HG03066 (cell line): ENCODE measurements around the gene KIF5C.
"Not testable (repeated sequence)": the region's sequence is repeated elsewhere in the genome, so short reads cannot be mapped to it uniquely, and the experiment has no call there.

ENCODE experiments used
- ATAC-seq: cut with Tn5 transposase; IDR thresholded peaks from one replicate; pipeline ENCODE4 v1.9.1; 2021; ENCODE audit warnings: low read depth; ENCODE audit not compliant: unreplicated experiment

Gene KIF5C

DNA sequence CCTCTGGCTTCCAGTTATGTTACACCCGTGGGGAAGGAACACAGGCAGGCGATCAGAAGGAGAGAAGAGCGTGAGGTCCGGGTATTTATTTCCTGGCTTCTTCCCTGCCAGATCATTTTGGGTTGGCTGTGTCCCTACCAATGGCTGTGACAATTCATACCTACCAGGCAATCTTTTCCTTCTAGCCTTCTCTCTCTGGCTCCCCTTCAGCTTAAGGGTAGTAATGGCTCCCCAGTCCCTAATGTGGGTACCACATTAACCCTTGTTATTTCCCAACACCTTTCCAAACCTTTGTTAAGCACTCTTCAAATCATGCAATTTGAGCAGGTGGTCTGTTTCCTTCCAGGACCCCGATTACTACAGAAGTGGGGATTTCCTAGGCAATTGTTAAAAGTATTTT lies 84.7 kb downstream of the KIF5C start:
- ATAC-seq = no peak

DNA sequence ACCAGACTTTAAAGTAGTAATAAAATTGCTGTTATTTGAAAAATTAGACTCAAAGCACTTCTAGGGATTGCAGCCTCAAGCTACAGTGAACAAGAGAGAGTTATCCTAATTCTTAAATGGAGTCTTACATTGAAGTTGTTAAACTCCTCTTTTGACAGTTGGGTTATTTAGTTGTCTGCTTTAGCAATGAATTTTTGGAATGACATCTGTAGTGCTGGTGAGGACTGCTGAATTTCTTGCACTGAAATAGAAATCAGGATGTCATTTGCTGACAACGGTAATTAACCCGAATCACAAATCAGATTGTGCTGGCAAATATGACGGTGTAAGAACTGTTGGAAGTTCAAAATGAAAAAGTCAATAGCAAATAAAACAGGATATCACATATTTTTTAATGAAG lies 85.5 kb downstream of the KIF5C start:
- no peak for ATAC-seq

DNA sequence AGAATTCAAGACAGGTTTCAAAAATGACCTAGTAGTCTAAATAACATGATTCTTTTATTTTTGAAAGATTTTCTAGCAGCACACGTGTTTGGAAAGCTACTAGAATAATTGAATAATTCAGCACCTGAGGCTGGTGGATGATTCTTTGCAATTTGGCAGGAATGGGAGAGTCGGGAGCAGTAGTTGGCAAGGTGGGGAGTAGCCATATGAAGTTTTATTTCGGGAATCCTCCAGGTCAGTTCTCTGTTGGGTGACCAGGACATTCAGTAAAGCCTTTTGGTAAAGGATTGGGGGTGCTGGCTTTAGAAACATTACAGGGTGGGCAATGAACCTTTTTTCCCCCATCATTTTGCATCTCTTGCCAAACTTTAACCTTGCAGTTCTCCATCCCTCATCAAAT lies 88.4 kb downstream of the KIF5C start:
- no peak for ATAC-seq

DNA sequence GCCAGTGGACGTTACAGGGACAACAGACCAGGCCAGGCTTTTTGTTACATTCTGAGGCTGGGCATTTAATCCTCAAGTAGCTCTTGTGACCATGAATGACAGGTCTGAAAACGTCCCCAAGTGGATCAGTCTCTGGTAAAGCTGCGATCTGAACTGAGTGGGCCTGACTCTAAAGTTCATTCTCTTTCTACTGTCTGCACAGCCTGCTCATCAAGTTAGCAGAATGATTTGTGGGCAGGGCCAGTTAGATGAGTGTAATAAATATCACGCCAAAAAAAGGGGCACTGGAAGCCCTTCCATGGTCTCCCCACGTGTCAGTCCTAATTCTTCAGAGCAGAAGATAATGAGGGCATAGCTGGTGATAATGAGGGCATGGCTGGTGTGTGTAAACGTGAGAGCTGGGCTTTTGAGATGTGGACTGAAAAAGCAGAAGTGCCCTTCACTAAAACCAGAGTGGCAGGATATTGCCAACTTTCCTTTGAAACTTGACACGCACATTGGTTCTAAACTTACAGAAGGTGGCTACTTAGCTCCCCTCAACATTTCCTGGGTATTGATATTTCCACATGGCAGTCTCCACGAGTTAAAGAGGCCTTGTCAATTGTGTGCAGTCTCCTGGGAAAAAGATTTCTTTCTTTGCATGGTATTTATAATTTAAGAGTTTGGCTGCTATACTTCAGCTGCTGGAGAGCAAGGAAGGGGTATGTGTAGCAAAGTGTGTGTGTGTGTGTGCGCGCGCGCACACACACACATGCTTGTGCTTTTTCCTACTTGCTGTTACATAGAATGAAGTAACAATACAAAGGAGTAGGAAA lies 90.8 kb downstream of the KIF5C start:
- ATAC-seq = no peak

DNA sequence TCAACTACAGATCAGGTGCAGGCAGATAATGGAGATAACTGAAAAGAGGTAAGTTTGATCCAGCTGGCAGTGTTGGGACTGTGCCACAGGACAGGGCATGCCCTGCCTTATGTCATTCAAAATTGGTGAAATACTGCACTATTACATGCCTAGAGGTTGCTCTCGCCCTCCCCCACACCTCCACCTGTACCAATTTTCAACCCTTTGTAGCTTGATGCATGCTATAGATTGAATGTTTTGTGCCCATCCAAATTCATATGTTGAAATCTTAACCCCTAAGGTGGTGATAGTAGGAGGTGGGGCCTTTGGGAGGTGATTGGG lies 91.4 kb downstream of the KIF5C start:
- ATAC-seq = no peak

DNA sequence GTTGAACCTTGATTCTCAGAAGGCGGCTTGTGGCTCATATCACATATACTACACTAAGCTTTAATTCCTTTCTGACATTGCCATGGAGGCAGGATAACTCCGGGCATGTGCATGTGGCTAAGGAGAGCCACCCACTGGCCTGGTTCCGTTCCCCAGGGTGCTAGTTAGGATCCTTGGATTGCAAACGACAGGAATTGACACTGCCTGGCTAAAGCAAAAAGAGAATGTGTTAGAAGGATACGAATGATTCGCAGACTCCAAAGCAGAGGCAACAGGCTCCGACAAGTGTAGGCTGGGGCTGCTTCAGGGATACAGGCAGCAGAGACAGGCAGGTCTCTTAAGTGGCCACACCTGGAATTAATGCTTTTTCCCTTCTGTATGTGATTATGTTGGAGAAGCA lies 92.0 kb downstream of the KIF5C start:
- ATAC-seq = no peak

DNA sequence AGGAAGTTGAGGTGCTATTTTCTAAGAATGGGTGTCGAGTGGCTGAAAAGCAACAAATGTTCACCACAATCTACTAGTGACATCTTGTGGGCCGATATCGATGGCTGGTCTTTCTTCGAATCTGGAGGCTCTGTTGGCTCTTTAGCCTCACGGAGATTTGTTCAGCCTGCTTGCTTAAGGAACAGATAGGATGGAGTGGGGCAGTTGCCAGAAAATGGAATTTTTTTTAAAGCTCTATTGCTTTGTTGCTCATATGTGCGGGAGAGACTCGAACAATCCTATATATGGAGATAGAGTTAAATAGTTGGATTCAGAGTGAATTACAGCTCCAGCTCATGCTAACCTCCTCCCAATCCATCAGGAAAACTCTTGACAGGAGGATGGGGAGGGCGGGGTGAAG lies 92.6 kb downstream of the KIF5C start:
- no peak for ATAC-seq

DNA sequence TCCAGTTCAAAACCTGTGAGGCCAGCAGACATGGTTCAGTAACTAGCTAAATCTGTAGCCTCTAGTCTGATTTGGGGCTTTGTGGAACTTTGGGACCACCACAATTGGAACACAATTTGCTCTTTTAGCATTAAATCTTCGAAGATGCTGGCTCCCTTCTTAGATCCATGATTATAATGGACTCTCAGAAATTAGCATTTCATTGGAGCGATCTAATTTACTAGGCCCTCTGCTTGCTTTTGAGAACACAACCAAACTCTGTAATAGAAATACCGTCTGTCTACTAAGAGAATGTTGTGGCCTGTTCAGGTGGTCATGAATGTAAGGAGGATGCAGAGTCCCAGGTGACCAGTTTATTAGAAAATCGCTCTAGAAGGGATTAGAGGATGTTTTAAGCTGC lies 93.3 kb downstream of the KIF5C start:
- ATAC-seq = no peak

DNA sequence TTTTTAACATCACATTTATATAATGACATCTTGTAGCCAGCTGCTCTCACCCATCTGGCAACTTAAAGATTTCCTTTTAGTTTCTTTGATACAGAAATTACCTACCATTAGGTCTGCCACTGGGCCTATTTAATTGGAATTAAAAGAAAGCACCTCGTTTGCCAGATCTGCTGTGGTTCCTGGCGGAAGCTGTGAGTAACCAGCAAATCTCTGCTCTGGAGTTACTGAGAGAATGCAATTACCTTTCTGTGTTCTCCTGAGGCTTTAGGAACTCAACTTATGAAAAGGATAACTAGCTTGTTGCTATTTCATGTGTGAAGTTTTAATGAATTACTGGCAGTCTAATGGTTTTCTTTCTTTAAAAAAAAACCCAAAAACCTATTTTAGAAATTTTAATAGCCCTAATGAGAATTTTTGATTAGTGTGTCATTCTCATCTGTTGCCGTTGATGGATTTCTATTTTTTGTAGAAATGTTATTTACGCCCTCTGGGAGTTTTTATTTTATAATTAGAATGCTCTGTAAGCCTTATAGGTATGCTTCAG lies 93.8 kb downstream of the KIF5C start:
- no peak for ATAC-seq

DNA sequence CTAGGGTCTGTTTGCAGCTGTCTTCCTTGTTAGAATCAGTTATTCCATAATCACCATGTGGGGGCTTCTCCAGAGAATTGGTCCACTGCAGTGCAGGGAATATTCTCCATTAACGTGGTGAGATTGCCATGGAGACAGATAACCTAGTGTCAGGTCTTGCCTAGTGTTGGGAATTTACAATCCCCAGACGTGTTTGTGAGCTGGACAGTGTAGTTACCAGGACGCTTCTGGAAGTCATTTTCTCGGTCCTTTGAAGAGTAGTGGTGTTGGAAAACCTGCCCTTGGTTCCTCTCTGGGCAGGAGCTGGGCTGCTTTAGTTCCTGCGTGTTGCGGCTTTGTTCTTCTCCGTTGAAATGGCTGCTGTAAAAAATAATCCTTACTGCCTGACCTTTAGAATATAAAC lies 94.6 kb downstream of the KIF5C start:
- no peak for ATAC-seq

DNA sequence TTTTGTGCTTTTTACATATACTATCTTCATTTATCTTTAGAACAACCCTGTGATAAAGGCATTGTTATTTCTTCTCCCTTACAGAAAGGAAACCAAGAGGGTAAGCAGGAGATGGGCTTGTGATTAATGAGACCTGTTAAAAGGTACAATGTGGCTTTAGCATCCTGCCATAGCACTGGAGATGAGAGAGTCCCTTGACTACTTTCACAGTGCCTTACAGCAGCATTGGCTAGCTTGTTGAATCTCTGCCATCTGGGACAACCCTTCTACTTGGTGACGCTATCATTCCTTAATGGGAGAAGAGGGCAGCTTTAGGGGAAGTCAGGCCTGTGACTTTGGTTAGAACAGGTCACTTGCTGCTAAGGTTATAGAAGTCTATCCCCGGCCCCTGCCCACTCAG lies 95.4 kb downstream of the KIF5C start:
- ATAC-seq = no peak

DNA sequence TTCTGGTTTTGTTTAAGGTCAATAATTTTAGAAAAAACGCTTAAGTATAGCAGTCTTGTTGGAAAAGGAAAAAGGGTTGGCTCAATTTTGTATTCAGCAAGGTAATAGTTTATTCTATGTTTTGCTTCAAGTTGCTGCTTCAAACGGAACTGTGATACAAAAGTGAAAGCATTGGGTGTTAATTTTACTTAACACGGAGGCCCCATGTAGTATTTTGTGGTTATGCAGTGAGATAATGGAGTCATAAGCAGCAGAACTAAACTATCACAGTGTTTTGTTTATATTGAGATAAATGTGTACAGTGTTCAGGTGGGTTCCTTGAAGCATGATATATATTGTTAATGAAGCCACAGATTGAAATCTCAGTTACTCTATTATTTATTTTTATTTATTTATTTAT lies 96.5 kb downstream of the KIF5C start:
- peak; percentile 89 for ATAC-seq

DNA sequence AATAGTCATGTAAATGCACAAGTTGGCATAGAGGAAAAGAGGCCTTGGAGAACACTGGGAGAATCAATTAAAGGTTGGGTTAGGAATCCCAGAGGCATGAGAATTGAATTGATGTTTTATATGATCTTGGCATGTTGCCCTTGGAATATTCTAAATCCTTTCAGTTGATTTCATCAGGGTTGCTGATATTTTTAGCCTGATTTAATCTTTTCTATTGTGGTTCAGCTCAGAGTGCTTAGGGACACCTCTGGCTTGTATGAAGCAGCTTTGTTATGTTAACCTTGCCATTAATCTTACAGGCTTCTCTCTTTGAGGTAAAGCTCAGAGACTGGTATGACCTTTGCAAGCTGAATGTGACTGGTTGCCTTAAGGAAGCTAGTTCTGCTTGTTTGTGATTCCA lies 99.1 kb downstream of the KIF5C start:
- ATAC-seq = no peak

DNA sequence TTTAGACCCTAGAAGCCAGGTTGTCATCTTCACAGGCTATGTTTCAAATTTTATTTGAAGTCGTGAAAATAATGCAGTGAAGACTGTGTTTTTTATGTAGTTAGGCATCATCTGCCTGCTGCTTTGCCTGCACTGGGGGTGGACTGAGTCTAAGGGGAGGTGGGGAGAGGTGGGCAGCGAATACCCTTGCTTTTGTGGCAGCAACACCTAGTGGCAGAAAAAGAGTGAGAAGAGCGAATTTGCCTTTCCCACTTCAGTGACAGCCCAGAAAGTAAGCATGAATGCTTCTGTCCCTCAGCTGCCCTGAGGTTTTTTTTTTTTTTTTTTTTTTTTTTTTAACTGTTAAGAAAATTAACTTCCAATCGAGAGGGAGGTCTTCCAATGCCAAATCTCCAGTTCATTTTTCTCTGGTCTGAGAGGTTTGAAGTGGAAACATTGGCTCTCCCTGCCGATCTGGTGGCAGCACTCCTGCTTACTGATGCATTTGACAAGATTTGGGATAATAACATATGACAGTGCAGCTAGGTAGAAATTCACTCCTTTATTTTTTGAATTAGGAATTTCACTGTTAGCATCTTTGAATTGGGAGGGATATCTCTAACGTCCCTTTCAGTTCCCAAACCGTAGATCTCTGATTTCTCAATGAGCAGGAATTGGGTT lies 103.1 kb downstream of the KIF5C start:
- no peak for ATAC-seq

DNA sequence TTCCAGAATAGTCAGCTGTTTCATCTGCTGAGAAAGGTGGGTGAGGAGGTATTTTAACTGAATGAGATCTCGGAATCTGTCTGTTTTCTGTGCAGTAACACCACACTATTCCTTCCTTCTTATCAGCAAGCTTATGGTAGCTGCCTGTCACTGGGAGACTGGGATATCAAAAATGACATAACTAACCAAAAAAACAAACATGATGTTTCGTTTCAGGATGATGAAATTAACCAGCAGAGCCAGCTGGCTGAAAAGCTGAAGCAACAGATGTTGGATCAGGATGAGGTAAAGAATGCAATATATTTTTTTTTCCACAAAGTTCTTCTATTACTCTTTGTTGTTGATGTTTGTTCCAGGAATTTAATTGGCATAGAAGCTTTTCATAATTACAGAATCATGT lies 103.7 kb downstream of the KIF5C start:
- ATAC-seq = no peak

DNA sequence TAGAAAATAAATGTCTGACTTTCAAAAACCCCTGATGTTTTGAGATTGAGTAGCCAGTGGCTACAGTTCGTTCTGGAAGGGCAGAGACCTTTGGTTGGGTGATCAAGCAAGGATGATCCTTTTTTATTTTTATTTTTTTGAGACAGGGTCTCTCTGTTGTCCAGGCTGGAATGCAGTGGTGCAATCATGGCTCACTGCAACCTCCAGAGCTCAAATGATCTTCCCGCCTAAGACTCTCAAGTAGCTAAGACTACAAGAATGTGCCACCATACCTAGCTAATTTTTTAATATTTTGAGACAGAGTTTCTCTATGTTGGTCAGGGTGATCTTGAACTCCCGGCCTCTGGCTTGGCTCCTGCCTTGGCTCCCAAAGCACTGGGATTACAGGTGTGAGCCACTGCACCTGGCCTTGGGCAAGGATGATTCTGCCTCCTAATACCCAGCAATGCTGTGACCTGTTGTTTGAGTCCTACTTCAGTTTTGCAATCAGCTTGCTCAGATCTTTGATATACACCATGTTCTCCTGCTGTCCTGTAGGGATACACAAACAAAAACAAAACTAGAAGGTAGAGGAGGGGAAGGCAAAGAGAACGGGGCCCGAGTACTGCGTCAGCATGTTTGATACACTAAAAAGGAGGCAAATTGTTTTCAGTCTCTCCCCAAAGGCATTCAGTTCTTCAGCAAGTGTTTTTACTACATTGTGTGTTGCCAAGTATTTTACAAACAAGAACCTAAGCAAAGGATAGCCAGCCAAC lies 104.3 kb downstream of the KIF5C start:
- ATAC-seq = no peak

DNA sequence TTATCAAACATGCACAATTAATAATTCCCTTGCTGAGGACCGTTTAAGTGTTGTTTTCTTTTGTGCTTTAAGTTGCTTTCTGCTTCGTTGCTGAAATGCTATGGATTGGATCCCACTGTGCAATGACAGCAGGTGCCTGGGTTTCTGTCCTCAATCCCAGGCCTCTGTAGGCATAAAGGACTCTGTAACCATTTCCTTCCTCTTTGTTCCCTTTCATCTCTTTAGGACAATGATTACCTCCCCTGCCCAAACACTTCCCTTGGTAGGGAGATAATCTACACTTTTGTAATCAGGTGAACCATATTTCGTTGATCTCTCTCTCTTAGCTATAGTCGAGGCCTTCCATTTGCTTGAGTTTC lies 104.9 kb downstream of the KIF5C start:
- ATAC-seq = no peak

DNA sequence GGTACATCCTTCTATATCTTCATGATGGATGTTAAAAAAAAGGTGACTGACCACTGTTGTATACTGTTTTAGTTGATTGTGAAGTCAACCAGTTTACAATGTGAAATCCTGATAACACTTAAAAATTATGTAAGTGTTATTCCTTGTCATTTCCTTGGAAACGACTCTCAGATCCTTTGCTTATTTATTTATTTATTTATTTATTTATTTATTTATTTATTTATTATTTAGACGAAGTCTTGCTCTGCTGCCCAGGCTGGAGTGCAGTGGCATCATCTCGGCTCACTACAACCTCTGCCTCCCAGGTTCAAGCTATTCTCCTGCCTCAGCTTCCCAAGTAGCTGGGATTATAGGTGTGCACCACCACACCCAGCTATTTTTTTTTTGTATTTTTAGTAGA lies 105.5 kb downstream of the KIF5C start:
- ATAC-seq = not testable (repeated sequence)

DNA sequence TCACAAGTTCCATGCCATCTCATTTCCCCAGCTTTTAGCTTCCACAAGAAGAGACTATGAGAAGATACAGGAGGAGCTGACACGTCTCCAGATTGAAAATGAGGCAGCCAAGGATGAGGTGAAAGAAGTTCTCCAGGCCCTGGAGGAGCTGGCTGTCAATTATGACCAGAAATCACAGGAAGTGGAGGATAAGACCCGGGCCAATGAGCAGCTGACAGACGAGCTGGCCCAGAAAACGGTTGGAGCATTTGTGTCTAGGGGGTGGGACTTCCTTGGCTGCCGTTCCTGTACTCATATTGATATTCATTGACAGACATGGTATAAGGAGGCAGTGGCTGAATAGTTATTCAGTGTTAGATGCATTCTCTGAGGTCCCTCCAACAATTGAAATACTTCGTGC lies 106.3 kb downstream of the KIF5C start:
- no peak for ATAC-seq

DNA sequence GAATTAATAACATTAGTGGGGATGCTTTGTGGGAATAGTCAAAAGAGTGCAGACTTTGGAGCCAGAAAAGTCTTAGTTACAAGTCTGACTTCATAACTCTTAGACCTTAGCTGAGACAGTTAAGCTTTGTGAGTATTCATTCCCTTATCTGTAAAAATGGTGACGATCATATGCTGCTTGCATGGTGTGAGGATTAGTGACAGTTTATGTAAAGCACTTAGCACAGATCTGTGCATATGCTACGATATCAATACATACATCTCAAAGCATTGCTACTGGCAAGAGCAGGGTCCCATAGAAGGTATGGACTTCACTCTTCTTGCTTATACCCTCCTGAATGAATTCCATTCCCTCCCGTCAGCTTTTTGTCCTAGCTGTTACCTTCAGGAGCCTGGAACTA lies 106.8 kb downstream of the KIF5C start:
- ATAC-seq = no peak

DNA sequence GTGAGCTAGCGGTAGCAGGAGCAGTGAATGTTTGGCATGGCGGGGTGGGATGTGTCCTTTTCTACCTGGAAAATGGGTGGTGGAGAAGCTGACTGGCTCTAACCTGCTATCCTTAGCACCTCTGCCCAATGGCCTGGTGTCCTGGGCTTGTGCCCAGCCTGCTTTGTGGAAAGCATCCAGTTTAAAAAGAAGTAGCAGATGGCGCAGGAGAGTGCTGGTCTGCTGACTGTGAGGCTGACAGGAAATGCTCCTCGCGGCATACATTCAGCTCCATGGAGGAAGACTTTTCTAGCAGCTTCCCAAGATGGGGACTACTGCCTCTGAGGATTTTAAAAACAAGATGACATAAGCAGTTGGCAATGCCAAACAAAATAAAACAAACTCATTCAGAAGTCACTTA lies 107.3 kb downstream of the KIF5C start:
- no peak for ATAC-seq

DNA sequence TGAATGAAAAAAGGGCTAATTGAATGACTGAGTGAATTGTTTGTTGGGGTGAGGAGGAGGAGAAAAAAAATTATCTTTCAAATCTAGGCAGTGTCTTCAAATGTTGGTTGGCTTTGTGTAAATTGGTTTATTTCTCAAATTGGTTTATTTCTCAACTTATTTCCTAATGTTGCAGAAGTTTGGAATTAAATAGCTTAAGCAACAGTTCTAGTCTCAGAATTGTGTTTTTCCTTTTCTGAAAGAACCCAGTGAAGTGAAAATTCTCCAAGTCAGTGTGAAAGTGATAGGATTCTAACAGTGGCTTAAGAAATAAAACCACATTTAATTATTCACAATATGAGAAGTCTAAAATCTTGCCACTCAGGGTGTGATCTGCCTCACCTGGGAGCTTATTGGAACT lies 108.9 kb downstream of the KIF5C start:
- ATAC-seq = no peak
